NCI-H345 (cell line): ENCODE measurements around the gene KRTAP12-4.
"Not testable (repeated sequence)": the region's sequence is repeated elsewhere in the genome, so short reads cannot be mapped to it uniquely, and the experiment has no call there.

ENCODE experiments used
- DNase-seq: peaks from one replicate; lab custom pipeline; 2025; lab: John Stamatoyannopoulos, UW

KRTAP12-4 gene

GRCh38 chr21:44653656-44654575, 543 bp downstream of the KRTAP12-4 start:
- DNase-seq = peak; percentile 91

GRCh38 chr21:44653123-44653522, 1.3 kb downstream of the KRTAP12-4 start:
- peak; percentile 29 for DNase-seq

- no peak for DNase-seq
These were observed 3.3 kb downstream of the KRTAP12-4 start for GRCh38 chr21:44650973-44651675.

GRCh38 chr21:44650265-44650972, 4.0 kb downstream of the KRTAP12-4 start:
- DNase-seq = no peak

GRCh38 chr21:44649521-44650100, 4.8 kb downstream of the KRTAP12-4 start:
- DNase-seq = no peak

- no peak for DNase-seq
These were observed 5.7 kb downstream of the KRTAP12-4 start for GRCh38 chr21:44648557-44649311.

GRCh38 chr21:44647222-44647552, 7.3 kb downstream of the KRTAP12-4 start:
- DNase-seq = no peak

- DNase-seq = peak; percentile 81
These were observed 7.9 kb downstream of the KRTAP12-4 start, which contains the start of gene KRTAP10-11 for GRCh38 chr21:44646366-44647221. TSS of gene KRTAP10-11 (plus strand) at chr21:44646414. CDS start at chr21:44646459, 45 bp downstream.

GRCh38 chr21:44644878-44645277, 9.6 kb downstream of the KRTAP12-4 start:
- no peak for DNase-seq

GRCh38 chr21:44643741-44644310, 10.6 kb downstream of the KRTAP12-4 start:
- DNase-seq = no peak

GRCh38 chr21:44640761-44641160, 13.7 kb downstream of the KRTAP12-4 start:
- DNase-seq = no peak

- no peak for DNase-seq
These were observed 15.2 kb downstream of the KRTAP12-4 start for GRCh38 chr21:44639331-44639655.

GRCh38 chr21:44638506-44639330, 15.7 kb downstream of the KRTAP12-4 start:
- DNase-seq = not testable (repeated sequence)

GRCh38 chr21:44637851-44638348, 16.6 kb downstream of the KRTAP12-4 start:
- not testable (repeated sequence) for DNase-seq

- peak; percentile 51 for DNase-seq
These were observed 17.2 kb downstream of the KRTAP12-4 start, which contains the start of gene KRTAP10-10 for GRCh38 chr21:44637018-44637850. TSS of gene KRTAP10-10 (plus strand) at chr21:44637356. CDS start at chr21:44637418, 62 bp downstream.

GRCh38 chr21:44636209-44637017, 18.0 kb downstream of the KRTAP12-4 start:
- DNase-seq = no peak

- DNase-seq = no peak
These were observed 22.4 kb downstream of the KRTAP12-4 start for GRCh38 chr21:44632067-44632466.
